Epithelial cell of umbilical artery (primary cell): Measurements from ENCODE around the gene CRYGA. TPM values are rescaled to one million over a fixed set of nuclear protein-coding genes. Genes with fewer than 3 reads are reported as not detected.

Experiments used
- total RNA-seq: library from RNA; depleted of rRNA; stranded (reverse); fragments of >200 nt; gene quantifications from 2 replicates; pipeline ENCODE4 v1.2.3, GENCODE V29; 2014

Gene CRYGA
- total RNA-seq, result not detected in 2 replicates

GRCh38 chr2:208163489-208163888 lies at the start of gene CRYGA:
Gene CRYGA, minus strand, starts transcription at chr2:208163589. Its CDS starts 33 bp downstream, at chr2:208163556.

GRCh38 chr2:208189810-208190503 lies 26.6 kb upstream of the CRYGA start, which contains the start of gene C2orf80:
Gene C2orf80, minus strand, starts transcription at chr2:208190030. Its CDS starts 3,044 bp downstream, at chr2:208186986.

GRCh38 chr2:208146006-208146405 lies 17.4 kb downstream of the CRYGA start, which contains the start of gene CRYGB:
Gene CRYGB, minus strand, starts transcription at chr2:208146158. Its CDS starts 38 bp downstream, at chr2:208146120.

GRCh38 chr2:208129744-208130711 lies 33.4 kb downstream of the CRYGA start, which contains the start of gene CRYGC:
Gene CRYGC, minus strand, starts transcription at chr2:208129828. Its CDS starts 36 bp downstream, at chr2:208129792.

GRCh38 chr2:208124013-208124715 lies 39.2 kb downstream of the CRYGA start, which contains the start of gene CRYGD:
Gene CRYGD, minus strand, starts transcription at chr2:208124524. Its CDS starts 51 bp downstream, at chr2:208124473.

Other genes starting within 250 kb of the CRYGA start
- 8.1 and 11.1 TPM in 2 replicates for gene PLEKHM3, start 138.1 kb downstream of the CRYGA start, total RNA-seq
- not detected in 2 replicates for gene CRYGD, start 39.1 kb downstream of the CRYGA start, total RNA-seq
- not detected in 2 replicates for gene CRYGC, start 33.8 kb downstream of the CRYGA start, total RNA-seq
- not detected in 2 replicates for gene CRYGB, start 17.4 kb downstream of the CRYGA start, total RNA-seq
- gene C2orf80, start 26.4 kb upstream of the CRYGA start, total RNA-seq, result not detected in 2 replicates
- 115 and 191 TPM in 2 replicates for gene IDH1, start 91.5 kb upstream of the CRYGA start, total RNA-seq
- gene PIKFYVE, start 102.7 kb upstream of the CRYGA start, total RNA-seq, result 21.4 and 28.4 TPM in 2 replicates
- under 0.01 TPM in 1 of 2 replicates, not detected in the other for gene PTH2R, start 243.2 kb upstream of the CRYGA start, total RNA-seq